ENCODE results near the gene ERN1. TPM values are rescaled to one million over a fixed set of nuclear protein-coding genes. Genes with fewer than 3 reads are reported as not detected.

The ERN1 gene
- total RNA-seq, 2 experiments from 2014 or later = 45.3 to 47.7 TPM

DNA sequence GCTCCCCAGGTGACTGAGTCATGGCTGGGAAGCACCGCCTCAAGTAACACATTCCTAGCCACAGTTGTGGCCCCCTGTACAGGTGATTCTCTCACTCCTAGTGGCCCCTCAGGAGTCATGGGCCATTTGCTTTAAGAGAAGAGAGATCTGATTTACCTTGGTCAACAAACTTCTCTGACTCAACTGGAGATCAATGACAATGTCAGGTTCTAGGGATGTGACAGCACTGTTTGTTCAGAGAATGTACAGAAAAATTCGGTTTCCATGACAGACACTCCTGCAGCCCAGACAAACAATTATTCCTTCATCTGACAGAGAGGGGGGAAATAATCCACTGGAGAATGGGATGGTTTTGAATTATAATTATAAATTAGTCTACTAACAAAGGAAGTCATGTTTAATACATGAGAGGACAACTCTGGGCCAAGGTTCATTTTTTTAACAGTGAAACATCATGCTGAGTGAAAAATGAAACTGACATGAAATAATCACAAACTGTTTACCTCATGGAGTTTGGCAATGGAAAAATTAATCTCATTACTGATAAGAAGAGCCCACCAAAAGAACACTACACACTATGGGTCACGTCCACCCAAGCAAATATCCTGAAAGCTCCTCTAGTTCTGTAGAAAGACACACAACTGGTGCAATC lies 9.7 kb downstream of the ERN1 start:
- POLR2A ChIA-PET = interaction anchor here (0.6 to 2.4 kb wide), 10 partner anchors 9 to 100 kb away, joined by 3 to 35 read pairs (median 3); partner anchors contain the start of genes ERN1 and ICAM2
- peaks cover 16% of the 10 kb centered on the region for H3K36me3 Mint-ChIP-seq
- peak overlapping the region; percentile 61 for H3K4me3 Mint-ChIP-seq
- intact Hi-C loops (cut with micrococcal nuclease) = loop anchor here (1.0 kb wide), 2 partner anchors 25 to 29 kb away; no protein-coding TSS in a partner anchor
- CTCF ChIA-PET = interaction anchor here (0.7 to 2.3 kb wide), 14 partner anchors 11 to 271 kb away, joined by 3 to 13 read pairs (median 5); no protein-coding TSS in a partner anchor
- H3K27ac Mint-ChIP-seq = peak overlapping the region; percentile 91
- no peaks in the 10 kb centered on the region for H3K27me3 Mint-ChIP-seq
- peak; percentile 46 for DNase-seq
- H3K4me1 Mint-ChIP-seq (ENCODE audit: low read depth) = peaks cover 82% of the 10 kb centered on the region
- no peaks in the 10 kb centered on the region for H3K9me3 Mint-ChIP-seq

DNA sequence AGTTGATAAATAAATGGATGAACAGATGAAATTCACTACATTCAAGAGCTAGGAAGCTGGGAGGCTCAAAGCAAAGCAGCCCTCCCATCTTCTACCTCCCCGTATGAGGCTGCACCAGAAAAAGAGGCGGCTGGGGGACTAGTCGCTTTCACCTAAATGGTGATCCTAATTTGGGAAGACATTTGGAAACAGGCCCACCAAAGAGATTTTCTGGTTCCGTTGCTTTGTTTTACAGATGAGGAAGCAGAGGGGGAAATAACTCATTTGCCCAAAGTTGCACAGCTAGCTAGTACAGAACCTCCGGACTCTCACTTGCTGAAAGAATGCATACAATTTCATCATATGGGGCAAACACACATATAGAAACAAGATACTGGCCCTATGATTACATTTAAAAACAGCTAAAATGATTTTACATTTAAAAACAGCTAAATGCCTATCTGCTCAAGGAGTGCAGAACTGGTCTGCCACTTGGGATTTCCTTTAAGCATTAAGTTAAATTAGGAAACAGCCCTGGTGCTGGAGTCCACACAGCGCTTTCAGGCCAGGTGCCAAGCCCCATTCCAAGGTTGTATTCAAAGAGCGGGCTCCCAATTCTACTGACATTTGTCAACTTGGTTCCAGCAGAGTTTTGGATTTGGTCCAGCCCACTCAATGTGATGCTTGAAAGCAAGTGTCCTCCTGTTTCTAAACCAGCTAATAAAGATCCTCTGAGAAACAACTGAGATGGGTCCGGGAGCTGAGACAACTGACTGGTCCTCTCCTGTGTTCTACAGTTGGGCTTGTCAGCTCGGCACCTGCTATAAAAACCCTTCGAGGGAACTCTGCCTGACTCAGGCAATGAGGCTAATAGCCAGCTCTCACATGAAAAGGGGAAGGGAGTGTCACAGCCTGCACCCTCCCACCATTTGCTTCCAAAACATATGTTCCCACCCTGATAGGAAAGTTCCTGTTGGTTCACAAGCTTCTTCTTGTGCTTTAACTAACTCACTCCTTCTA lies 11.7 kb downstream of the ERN1 start:
- intact Hi-C loops (cut with micrococcal nuclease) = loop anchor here (2.0 kb wide), 1 partner anchor 13 kb away; the partner anchor contains the start of gene ERN1
- ChIA-PET POLR2A (interaction anchor here (1.2 to 2.0 kb wide), 4 partner anchors 11 to 37 kb away, joined by 3 to 6 read pairs (median 6); partner anchors contain the start of gene ERN1), CTCF (interaction anchor here (1.0 to 2.3 kb wide), 5 partner anchors 11 to 93 kb away, joined by 3 to 8 read pairs (median 7); no protein-coding TSS in a partner anchor)
- no peak for DNase-seq
- Mint-ChIP-seq H3K27me3 (no peaks in the 10 kb centered on the region), H3K27ac (peak overlapping the region; percentile 71), H3K4me3 (no peak overlapping the region), H3K4me1 (ENCODE audit: low read depth) (peaks cover 78% of the 10 kb centered on the region), H3K36me3 (peaks cover 4% of the 10 kb centered on the region), H3K9me3 (no peaks in the 10 kb centered on the region)

DNA sequence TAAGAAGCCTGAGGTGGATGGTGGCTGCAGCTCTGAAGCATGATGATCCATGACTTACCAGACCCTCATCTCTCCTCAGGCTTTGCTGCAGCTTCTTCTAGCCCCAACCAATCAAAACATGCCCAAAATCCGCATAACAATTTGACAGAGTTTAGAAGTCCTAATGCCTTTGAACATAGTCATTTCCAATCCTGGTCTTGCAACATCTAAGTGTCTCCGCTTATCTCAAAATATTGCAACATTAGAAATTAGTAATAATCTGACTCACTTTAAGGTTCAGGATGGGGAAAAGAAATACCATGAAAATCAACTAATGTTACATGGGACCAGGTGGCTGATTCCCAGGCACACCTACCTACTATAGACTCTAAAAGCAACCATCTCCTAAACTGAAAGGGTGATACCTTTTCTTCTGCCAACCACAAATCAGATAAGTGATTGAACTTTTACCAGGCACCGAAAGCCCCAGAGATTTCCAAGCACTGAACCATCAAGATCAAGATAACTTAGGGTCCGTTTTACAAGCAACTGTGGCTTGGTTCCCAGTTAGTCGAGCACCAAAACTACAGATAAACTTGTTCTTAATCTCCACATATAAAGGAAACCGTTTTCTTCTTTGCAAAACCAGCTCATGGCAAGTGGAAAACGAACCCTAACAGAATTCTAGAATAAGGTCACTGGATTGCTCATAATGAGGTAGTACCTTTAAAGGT lies 14.0 kb downstream of the ERN1 start:
- no peak for DNase-seq
- ChIA-PET CTCF (interaction anchor here (0.6 to 2.7 kb wide), 10 partner anchors 15 to 260 kb away, joined by 3 to 13 read pairs (median 4); no protein-coding TSS in a partner anchor), POLR2A (interaction anchor here (1.1 to 2.8 kb wide), 10 partner anchors 8 to 55 kb away, joined by 3 to 21 read pairs (median 4); partner anchors contain the start of gene ERN1)
- H3K9me3 Mint-ChIP-seq = no peaks in the 10 kb centered on the region
- peak overlapping the region; percentile 84 for H3K27ac Mint-ChIP-seq
- peaks cover 62% of the 10 kb centered on the region for H3K4me1 Mint-ChIP-seq (ENCODE audit: low read depth)
- peak overlapping the region; percentile 27 for H3K4me3 Mint-ChIP-seq
- peaks cover 4% of the 10 kb centered on the region for H3K36me3 Mint-ChIP-seq
- H3K27me3 Mint-ChIP-seq = no peaks in the 10 kb centered on the region
- intact Hi-C loops (cut with micrococcal nuclease) = loop anchor here (1.0 to 2.0 kb wide), 2 partner anchors 15 to 55 kb away; partner anchors contain the start of gene ERN1

DNA sequence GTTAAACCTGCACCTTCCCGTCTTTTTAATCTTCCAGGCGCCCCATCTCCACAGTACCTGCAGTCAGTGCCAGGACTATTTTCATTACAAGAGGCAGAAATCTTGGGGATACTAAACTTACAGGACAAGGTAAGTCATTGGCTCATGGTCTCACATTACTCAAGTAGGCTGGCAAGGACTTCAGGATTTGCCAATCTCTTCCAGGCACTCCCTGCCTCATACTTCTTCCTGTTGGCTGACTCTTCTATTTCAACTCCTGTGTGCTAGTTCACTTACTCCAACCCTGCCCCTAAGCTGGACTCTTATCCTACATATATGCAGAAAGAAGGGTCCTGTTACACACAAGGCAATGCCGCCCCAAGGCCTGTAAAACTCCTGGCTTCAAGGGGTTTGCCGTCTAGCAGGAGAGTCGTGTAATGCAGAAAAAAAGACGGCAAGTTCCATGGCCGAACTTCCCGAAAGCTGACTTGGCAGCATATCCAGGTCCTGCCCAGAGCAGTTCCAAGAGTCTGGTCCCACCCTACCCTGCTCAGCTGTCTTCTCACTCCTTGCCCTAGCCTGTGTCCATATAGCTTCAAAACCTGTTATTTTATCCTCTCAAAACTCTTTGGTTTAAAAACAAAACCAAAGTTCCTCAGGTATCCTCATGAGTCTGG lies 14.8 kb downstream of the ERN1 start:
- Mint-ChIP-seq H3K4me3 (no peak overlapping the region), H3K4me1 (ENCODE audit: low read depth) (peaks cover 60% of the 10 kb centered on the region), H3K9me3 (no peaks in the 10 kb centered on the region), H3K27me3 (no peaks in the 10 kb centered on the region), H3K27ac (peak overlapping the region; percentile 84), H3K36me3 (peaks cover 8% of the 10 kb centered on the region)
- no peak for DNase-seq
- POLR2A ChIA-PET = interaction anchor here (1.1 to 2.8 kb wide), 9 partner anchors 8 to 48 kb away, joined by 3 to 21 read pairs (median 5); partner anchors contain the start of gene ERN1
- intact Hi-C loops (cut with micrococcal nuclease) = no loop called here
- CTCF ChIA-PET = interaction anchor here (0.6 to 2.7 kb wide), 10 partner anchors 16 to 259 kb away, joined by 3 to 13 read pairs (median 4); no protein-coding TSS in a partner anchor

DNA sequence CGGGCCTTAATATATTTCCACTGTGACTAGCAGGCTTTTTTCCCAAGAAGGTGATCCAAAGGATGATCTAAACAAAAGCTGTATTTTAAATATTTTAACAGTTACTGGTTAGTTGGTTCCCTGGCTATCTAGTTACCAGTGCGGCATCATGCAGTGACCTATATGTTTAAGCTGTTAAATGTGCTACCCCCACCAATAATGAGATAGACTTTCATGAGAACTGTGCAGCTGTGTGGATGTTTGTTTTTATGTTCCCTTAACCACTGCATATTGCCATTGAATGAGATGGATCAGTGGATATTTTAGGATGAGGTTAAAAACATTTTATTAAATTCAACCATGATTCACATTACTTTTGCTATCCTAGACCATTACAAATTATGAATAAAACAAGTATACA lies 16.9 kb downstream of the ERN1 start:
- H3K27ac Mint-ChIP-seq = no peak overlapping the region
- no peaks in the 10 kb centered on the region for H3K9me3 Mint-ChIP-seq
- H3K36me3 Mint-ChIP-seq = peaks cover 11% of the 10 kb centered on the region
- no peaks in the 10 kb centered on the region for H3K27me3 Mint-ChIP-seq
- no peak overlapping the region for H3K4me3 Mint-ChIP-seq
- no peak for DNase-seq
- intact Hi-C loops (cut with micrococcal nuclease) = no loop called here
- CTCF ChIA-PET = interaction anchor here (0.7 to 2.7 kb wide), 4 partner anchors 14 to 84 kb away, joined by 3 to 13 read pairs (median 4); no protein-coding TSS in a partner anchor
- H3K4me1 Mint-ChIP-seq (ENCODE audit: low read depth) = peaks cover 63% of the 10 kb centered on the region
- POLR2A ChIA-PET = interaction anchor here (0.6 to 0.9 kb wide), 2 partner anchors 16 to 370 kb away, joined by 3 to 4 read pairs; no protein-coding TSS in a partner anchor

DNA sequence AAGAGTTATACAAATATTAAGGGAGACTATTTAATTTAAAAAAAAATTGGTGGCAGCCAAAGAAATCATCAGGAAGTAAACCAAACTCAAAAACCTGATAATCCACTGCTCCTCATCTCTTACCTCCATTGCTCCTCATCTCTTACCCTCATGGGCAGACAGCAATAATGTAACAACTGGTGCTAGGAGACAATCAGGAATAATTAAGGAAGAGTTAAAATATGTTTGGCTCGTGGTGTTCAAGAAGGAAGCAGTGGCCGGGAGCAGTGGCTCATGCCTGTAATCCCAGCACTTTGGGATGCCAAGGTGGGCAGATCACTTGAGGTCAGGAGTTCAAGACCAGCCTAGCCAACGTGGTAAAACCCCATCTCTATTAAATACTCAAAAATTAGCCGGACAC lies 18.1 kb downstream of the ERN1 start:
- intact Hi-C loops (cut with micrococcal nuclease) = no loop called here
- peaks cover 64% of the 10 kb centered on the region for H3K4me1 Mint-ChIP-seq (ENCODE audit: low read depth)
- H3K4me3 Mint-ChIP-seq = no peak overlapping the region
- H3K9me3 Mint-ChIP-seq = no peaks in the 10 kb centered on the region
- ChIA-PET POLR2A (no interaction called here), CTCF (interaction anchor here (0.6 kb wide), 1 partner anchor 27 kb away, joined by 3 read pairs; no protein-coding TSS in a partner anchor)
- peaks cover 11% of the 10 kb centered on the region for H3K36me3 Mint-ChIP-seq
- no peak for DNase-seq
- no peaks in the 10 kb centered on the region for H3K27me3 Mint-ChIP-seq
- no peak overlapping the region for H3K27ac Mint-ChIP-seq

DNA sequence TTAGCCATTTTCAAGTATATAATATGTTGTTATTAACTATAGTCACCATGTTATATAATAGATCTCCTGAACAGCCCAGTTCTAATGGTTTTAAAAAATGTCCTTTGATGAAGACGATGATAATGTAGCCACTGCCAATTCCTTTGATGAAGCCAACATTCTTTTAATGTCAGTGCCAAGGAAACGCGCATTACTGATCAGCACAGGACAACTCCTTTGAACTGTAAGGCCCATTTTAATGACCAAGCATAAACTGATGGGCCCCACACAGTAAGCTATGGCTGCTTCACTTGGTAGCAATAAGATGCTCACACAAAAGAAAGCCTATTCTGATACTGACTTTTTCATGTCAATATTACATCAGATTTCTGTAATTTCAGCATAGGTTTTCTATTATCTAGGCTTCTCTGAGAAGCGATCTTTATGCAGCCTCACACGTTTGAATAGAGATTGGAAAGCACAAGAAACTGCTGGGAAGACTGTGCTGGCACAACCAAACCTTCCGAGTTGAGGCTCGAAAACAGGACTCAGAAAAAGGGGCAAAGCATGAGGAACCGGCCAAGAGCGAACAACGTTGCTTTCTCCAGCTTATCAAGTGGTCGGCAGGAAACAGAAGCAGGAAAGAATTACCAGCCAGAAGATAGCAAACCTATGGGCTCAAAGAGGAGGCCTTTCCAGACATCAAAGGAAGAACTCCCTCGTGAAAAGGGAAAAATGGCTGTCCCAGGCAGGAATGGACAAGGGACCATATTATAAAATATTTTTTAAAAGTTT lies 19.4 kb downstream of the ERN1 start:
- Mint-ChIP-seq H3K36me3 (peaks cover 9% of the 10 kb centered on the region), H3K4me1 (ENCODE audit: low read depth) (peaks cover 66% of the 10 kb centered on the region)

DNA sequence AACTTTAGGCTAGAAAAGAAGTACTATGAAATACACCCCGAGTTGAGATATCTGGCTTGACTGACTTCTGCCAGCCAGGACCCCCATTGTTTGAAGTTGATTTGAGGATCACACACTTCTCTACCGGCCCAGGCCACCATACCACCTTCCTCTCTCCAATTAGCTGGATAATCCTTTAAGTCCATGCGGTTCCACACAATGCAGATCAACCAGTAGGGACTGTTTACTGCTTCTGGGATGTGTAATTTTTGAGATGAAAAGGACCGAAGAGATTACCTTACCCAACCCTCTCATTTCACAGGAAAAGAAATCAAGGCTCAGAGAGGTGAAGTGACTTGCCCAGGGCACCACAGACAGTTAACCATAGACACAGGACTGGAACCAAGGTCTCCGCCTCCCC lies 20.5 kb downstream of the ERN1 start:
- Mint-ChIP-seq H3K9me3 (no peaks in the 10 kb centered on the region), H3K4me3 (no peak overlapping the region), H3K36me3 (peaks cover 9% of the 10 kb centered on the region), H3K4me1 (ENCODE audit: low read depth) (peaks cover 62% of the 10 kb centered on the region), H3K27ac (peak overlapping the region; percentile 63), H3K27me3 (no peaks in the 10 kb centered on the region)
- no peak for DNase-seq
- intact Hi-C loops (cut with micrococcal nuclease) = no loop called here
- POLR2A ChIA-PET = no interaction called here
- CTCF ChIA-PET = interaction anchor here (0.6 to 1.6 kb wide), 2 partner anchors 11 to 197 kb away, joined by 3 to 4 read pairs; no protein-coding TSS in a partner anchor

More for the DNA sequence above, 19.4 kb downstream of the ERN1 start:
- no peaks in the 10 kb centered on the region for H3K27me3 Mint-ChIP-seq
- POLR2A ChIA-PET = interaction anchor here (0.5 kb wide), 1 partner anchor 499 kb away, joined by 4 read pairs; no protein-coding TSS in a partner anchor
- intact Hi-C loops (cut with micrococcal nuclease) = no loop called here
- no peaks in the 10 kb centered on the region for H3K9me3 Mint-ChIP-seq
- CTCF ChIA-PET = interaction anchor here (0.5 kb wide), 1 partner anchor 23 kb away, joined by 5 read pairs; no protein-coding TSS in a partner anchor
- H3K4me3 Mint-ChIP-seq = no peak overlapping the region
- H3K27ac Mint-ChIP-seq = peak overlapping the region; percentile 36
- no peak for DNase-seq

DNA sequence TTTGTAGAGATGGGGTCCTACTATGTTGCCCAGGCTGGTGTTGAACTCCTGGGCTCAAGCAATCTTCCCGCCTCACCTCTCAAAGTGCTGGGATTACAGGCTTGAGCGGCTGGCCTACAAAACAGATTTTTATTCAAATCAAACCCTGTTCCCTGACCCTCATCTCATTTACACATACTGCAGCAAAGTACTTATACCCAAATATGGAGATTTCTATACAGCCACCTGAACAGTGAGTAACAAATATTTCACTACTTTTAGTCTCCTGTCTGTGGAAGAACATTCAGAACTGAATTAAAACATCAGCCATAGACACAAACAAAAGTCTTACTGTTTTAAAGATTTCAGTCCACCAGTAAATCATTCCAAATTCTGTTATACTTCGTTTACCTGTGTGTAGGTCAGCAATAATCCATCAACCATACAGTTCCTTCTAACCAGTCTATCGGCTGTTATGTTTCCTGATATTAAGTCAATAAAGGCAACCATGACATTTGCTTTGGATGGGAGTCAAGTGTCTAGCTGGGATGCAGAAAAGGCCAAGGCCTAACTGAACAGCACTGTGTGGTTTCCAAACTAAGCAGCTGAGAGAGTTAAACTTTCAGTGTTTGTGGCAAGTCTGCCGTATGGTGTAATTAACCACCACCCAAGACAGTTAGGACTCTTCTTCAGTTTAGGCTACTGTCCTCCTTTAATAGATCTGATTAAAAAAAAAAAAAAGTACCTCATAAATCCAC lies 22.3 kb downstream of the ERN1 start:
- intact Hi-C loops (cut with micrococcal nuclease) = no loop called here
- no peak overlapping the region for H3K4me3 Mint-ChIP-seq
- ChIA-PET POLR2A (no interaction called here), CTCF (no interaction called here)
- peak overlapping the region; percentile 81 for H3K27ac Mint-ChIP-seq
- H3K9me3 Mint-ChIP-seq = no peaks in the 10 kb centered on the region
- peaks cover 12% of the 10 kb centered on the region for H3K36me3 Mint-ChIP-seq
- H3K4me1 Mint-ChIP-seq (ENCODE audit: low read depth) = peaks cover 69% of the 10 kb centered on the region
- H3K27me3 Mint-ChIP-seq = no peaks in the 10 kb centered on the region
- DNase-seq = no peak
